ENCODE data around the gene STAC3.

DNA sequence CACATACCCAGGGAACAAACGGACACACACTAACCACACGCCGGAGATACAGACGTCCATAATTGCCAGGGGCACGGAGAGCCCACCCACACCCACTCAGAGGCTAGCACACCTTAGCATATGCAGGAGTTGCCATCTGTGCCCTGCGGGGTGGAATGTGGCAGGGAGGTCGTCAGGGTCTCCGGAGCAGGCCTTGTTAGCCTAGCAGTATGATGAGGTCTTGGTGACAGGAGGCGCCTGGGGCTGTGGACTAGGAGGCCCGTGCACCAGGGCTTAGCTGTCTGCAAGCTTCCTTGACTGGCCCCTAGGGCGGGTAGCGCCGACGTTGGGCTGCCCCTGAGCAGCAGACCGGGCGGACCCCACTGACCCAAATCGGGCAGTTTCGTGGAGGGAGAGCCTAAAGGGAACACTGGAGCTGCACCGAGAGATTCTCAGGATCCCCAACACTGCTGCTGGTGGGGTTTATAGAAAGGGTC, 10.0 kb downstream of the STAC3 start:
- TF ChIP-seq POLR2A (IDR thresholded peaks at IDR 0.05; ENCODE audit: low read depth, low read length) (no peak), POLR2AphosphoS5 (IDR thresholded peaks at IDR 0.05; ENCODE audit: low read depth, low read length) (no peak), TAF1 (IDR thresholded peaks at IDR 0.05; ENCODE audit: borderline replicate concordance, low read depth, low read length) (no peak)

Measured in GM12892 (cell line).